Measurements from ENCODE around the gene CRADD. TPM values are rescaled to one million over a fixed set of nuclear protein-coding genes. Genes with fewer than 3 reads are reported as not detected.

Gene CRADD
- total RNA-seq, 1 experiment from 2014 or later, result 10.1 TPM

GRCh38 chr12:93911396-93911795 lies 234.2 kb downstream of the CRADD start:
- Mint-ChIP-seq H3K4me3 (ENCODE audit: low read depth, unreplicated experiment) (no peak overlapping the region), H3K4me1 (ENCODE audit: low read depth, unreplicated experiment) (no peaks in the 10 kb centered on the region), H3K27ac (ENCODE audit: unreplicated experiment) (no peak overlapping the region), H3K27me3 (ENCODE audit: unreplicated experiment) (no peaks in the 10 kb centered on the region), H3K36me3 (ENCODE audit: insufficient read depth, unreplicated experiment) (no peaks in the 10 kb centered on the region), H3K9me3 (ENCODE audit: low read depth, unreplicated experiment) (no peaks in the 10 kb centered on the region)
- CTCF ChIA-PET, result no interaction called here
- TF ChIP-seq CTCF (IDR thresholded peaks at IDR 0.05; ENCODE audit: unreplicated experiment), result no peak
- intact Hi-C loops (cut with micrococcal nuclease; ENCODE audit: unreplicated experiment), result no loop called here
- DNase-seq, result no peak
- no TSS peak for BruUV-seq (replicated peaks)

- Mint-ChIP-seq H3K27ac (ENCODE audit: unreplicated experiment) (no peak overlapping the region), H3K4me3 (ENCODE audit: low read depth, unreplicated experiment) (no peak overlapping the region), H3K4me1 (ENCODE audit: low read depth, unreplicated experiment) (no peaks in the 10 kb centered on the region), H3K36me3 (ENCODE audit: insufficient read depth, unreplicated experiment) (no peaks in the 10 kb centered on the region), H3K27me3 (ENCODE audit: unreplicated experiment) (no peaks in the 10 kb centered on the region), H3K9me3 (ENCODE audit: low read depth, unreplicated experiment) (no peaks in the 10 kb centered on the region)
- intact Hi-C loops (cut with micrococcal nuclease; ENCODE audit: unreplicated experiment), result no loop called here
- TF ChIP-seq CTCF (IDR thresholded peaks at IDR 0.05; ENCODE audit: unreplicated experiment), result no peak
- CTCF ChIA-PET, result no interaction called here
- no peak for DNase-seq
- no TSS peak for BruUV-seq (replicated peaks)
These were observed 235.0 kb downstream of the CRADD start for GRCh38 chr12:93912086-93912733.

- Mint-ChIP-seq H3K4me3 (ENCODE audit: low read depth, unreplicated experiment) (no peak overlapping the region), H3K36me3 (ENCODE audit: insufficient read depth, unreplicated experiment) (no peaks in the 10 kb centered on the region), H3K4me1 (ENCODE audit: low read depth, unreplicated experiment) (no peaks in the 10 kb centered on the region), H3K27ac (ENCODE audit: unreplicated experiment) (no peak overlapping the region), H3K27me3 (ENCODE audit: unreplicated experiment) (no peaks in the 10 kb centered on the region), H3K9me3 (ENCODE audit: low read depth, unreplicated experiment) (no peaks in the 10 kb centered on the region)
- TF ChIP-seq CTCF (IDR thresholded peaks at IDR 0.05; ENCODE audit: unreplicated experiment), result no peak
- intact Hi-C loops (cut with micrococcal nuclease; ENCODE audit: unreplicated experiment), result no loop called here
- no TSS peak for BruUV-seq (replicated peaks)
- CTCF ChIA-PET, result no interaction called here
- DNase-seq, result no peak
These were observed 236.7 kb downstream of the CRADD start for GRCh38 chr12:93913845-93914244.

GRCh38 chr12:93914281-93914680 lies 237.1 kb downstream of the CRADD start:
- no TSS peak for BruUV-seq (replicated peaks)
- TF ChIP-seq CTCF (IDR thresholded peaks at IDR 0.05; ENCODE audit: unreplicated experiment), result no peak
- no peaks in the 10 kb centered on the region for H3K4me1 Mint-ChIP-seq (ENCODE audit: low read depth, unreplicated experiment)
- H3K27ac Mint-ChIP-seq (ENCODE audit: unreplicated experiment), result no peak overlapping the region
- CTCF ChIA-PET, result no interaction called here
- no peak for DNase-seq
- no peaks in the 10 kb centered on the region for H3K9me3 Mint-ChIP-seq (ENCODE audit: low read depth, unreplicated experiment)
- intact Hi-C loops (cut with micrococcal nuclease; ENCODE audit: unreplicated experiment), result no loop called here
- no peaks in the 10 kb centered on the region for H3K27me3 Mint-ChIP-seq (ENCODE audit: unreplicated experiment)
- H3K36me3 Mint-ChIP-seq (ENCODE audit: insufficient read depth, unreplicated experiment), result no peaks in the 10 kb centered on the region
- no peak overlapping the region for H3K4me3 Mint-ChIP-seq (ENCODE audit: low read depth, unreplicated experiment)
